ENCODE results near the gene FGF3. TPM values are rescaled to one million over a fixed set of nuclear protein-coding genes. Genes with fewer than 3 reads are reported as not detected.
A peak's percentile ranks its signal among the peaks of the same experiment; 100 is the strongest.

FGF3 gene
- total and polyA plus RNA-seq, 9 of the 15 experiments (the other 6 are each of a cell fraction or from before 2014, with no cell fraction given), result not detected

DNA sequence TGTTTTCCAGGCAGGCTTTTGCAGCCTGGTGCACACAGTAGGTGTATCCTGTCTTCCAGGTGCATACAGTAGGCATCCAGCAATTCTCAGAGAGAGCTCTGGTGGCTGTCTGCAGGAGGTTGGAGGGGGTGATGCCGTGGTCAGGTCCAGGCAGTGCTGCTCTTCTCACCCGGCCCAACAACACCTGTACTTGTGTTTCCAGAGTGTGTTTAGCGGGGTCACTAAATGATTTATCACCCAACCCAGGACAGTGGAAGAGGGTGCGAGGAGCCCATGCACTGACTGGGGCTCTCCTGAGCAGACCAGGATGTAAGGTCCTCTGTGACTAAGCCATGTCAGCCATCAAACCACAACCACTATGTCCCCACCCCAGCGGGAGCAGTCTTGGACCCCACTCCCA, 18.6 kb upstream of the FGF3 start (continued):
- TF ChIP-seq HDAC6 (IDR thresholded peaks at IDR 0.05; ENCODE audit: low read depth, low read length), result no peak
- TF ChIP-seq SREBF2 (CRISPR knock-in tag; IDR thresholded peaks at IDR 0.05), result no peak
- TF ChIP-seq ZNF699 (CRISPR knock-in tag; IDR thresholded peaks at IDR 0.05; ENCODE audit: insufficient replicate concordance), result no peak
- TF ChIP-seq BCLAF1 (IDR thresholded peaks at IDR 0.05; ENCODE audit: borderline replicate concordance in 1 of 2, control insufficient read depth in 1 of 2, low read depth in 2 of 2, low read length in 1 of 2), result no peak
- TF ChIP-seq FOXK1 (CRISPR knock-in tag; IDR thresholded peaks at IDR 0.05; ENCODE audit: borderline replicate concordance), result no peak

DNA sequence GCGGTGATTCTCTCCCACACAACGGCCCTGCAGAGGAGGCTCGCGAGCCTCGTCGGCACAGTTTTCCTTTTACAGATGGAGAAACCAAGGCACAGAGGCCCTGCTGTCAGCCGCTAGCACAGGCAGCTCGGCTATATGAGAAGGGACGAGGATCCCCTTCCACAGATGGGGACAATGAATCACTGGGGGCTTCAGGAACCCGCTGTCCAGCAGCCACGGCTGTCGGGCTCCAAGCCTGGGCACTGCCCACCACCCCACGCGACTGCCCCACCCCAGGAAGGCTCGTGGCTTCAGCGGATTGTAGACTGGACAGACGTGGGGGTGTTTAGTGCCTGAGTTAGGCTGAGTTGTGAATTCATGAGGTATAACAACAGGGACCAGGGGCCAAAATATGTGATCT, 17.2 kb upstream of the FGF3 start:
- Histone ChIP-seq H3K9me1 (ENCODE audit: control insufficient read depth, insufficient read depth, low read length) (no peaks in the 10 kb centered on the region), H3K4me3 (no peak overlapping the region), H3K4me1 (replicated peaks in 1 of 2; ENCODE audit: control insufficient read depth in 2 of 2, insufficient read depth in 2 of 2, low read length in 2 of 2) (peaks cover 0 to 12% of the 10 kb centered on the region in 2 experiments; a peak in 1 of 5 replicates), H2AFZ (ENCODE audit: low read depth, low read length) (no peak overlapping the region), H4K20me1 (replicated peaks; ENCODE audit: control insufficient read depth, insufficient read depth, low read length) (peaks cover 4% of the 10 kb centered on the region; the same call in 1 of the 2 replicates), H3K27ac (ENCODE audit: extremely low read depth, low read depth, low read length) (no peak overlapping the region), H3K4me2 (ENCODE audit: insufficient read depth, low read length) (no peak overlapping the region), H3K9ac (ENCODE audit: insufficient read depth in 1 of 2, low read depth in 2 of 2, low read length in 2 of 2) (peak overlapping the region in 1 of 2 experiments; percentile 17; a peak in 1 of 4 replicates), H3K9me3 (replicated peaks; ENCODE audit: control insufficient read depth, insufficient read depth, low read depth, low read length) (no peaks in the 10 kb centered on the region), H3K79me2 (ENCODE audit: control insufficient read depth, insufficient read depth, low read length) (no peaks in the 10 kb centered on the region), H3K36me3 (ENCODE audit: control insufficient read depth, insufficient read depth, low read length) (no peaks in the 10 kb centered on the region), H3K27me3 (ENCODE audit: control insufficient read depth in 2 of 2, insufficient read depth in 2 of 2, low read length in 2 of 2) (peaks cover 25 to 69% of the 10 kb centered on the region in 2 experiments)
- in situ Hi-C loops (cut with MboI) (no loop called here), intact Hi-C loops (cut with micrococcal nuclease) (no loop called here)
- CTCF ChIA-PET (ENCODE audit: low intra/inter-chr PET ratio), result no interaction called here
- BruUV-seq (replicated peaks), result no TSS peak
- POLR2A ChIA-PET, result no interaction called here
- FAIRE-seq (no peak), DNase-seq (ENCODE audit: extremely low read depth in 1 of 4, low spot score in 3 of 4) (no peak), ATAC-seq (no peak)
- WGBS (ENCODE audit: insufficient coverage, low coverage, missing lambda C conversion rate), result 1% methylated on average over 16 of the region's 17 CpGs
- TF ChIP-seq POLR3G (IDR thresholded peaks at IDR 0.05; ENCODE audit: extremely low read depth, insufficient read length, insufficient replicate concordance) (no peak), ZNF444 (CRISPR knock-in tag; IDR thresholded peaks at IDR 0.05) (no peak), PHF20 (IDR thresholded peaks at IDR 0.05; ENCODE audit: partially characterized antibody) (no peak), EZH2 (IDR thresholded peaks at IDR 0.05; ENCODE audit: borderline replicate concordance, low read depth, low read length) (no peak), SMARCA4 (IDR thresholded peaks at IDR 0.05) (no peak), EHMT2 (IDR thresholded peaks at IDR 0.05) (no peak), DDX20 (tag; IDR thresholded peaks at IDR 0.05; ENCODE audit: low read depth) (no peak), ELF1 (tag; IDR thresholded peaks at IDR 0.05) (no peak), GABPB1 (CRISPR knock-in tag; IDR thresholded peaks at IDR 0.05) (no peak), THAP7 (CRISPR knock-in tag; IDR thresholded peaks at IDR 0.05) (no peak), RBM17 (IDR thresholded peaks at IDR 0.05; ENCODE audit: borderline replicate concordance, low read depth, low read length) (no peak)
- TF ChIP-seq, protein P1, sequence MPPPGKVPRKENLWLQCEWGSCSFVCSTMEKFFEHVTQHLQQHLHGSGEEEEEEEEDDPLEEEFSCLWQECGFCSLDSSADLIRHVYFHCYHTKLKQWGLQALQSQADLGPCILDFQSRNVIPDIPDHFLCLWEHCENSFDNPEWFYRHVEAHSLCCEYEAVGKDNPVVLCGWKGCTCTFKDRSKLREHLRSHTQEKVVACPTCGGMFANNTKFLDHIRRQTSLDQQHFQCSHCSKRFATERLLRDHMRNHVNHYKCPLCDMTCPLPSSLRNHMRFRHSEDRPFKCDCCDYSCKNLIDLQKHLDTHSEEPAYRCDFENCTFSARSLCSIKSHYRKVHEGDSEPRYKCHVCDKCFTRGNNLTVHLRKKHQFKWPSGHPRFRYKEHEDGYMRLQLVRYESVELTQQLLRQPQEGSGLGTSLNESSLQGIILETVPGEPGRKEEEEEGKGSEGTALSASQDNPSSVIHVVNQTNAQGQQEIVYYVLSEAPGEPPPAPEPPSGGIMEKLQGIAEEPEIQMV (tag; conservative IDR thresholded peaks at IDR 0.05; ENCODE audit: low read depth), result no peak

All from K562 (cell line).